GM21619 (cell line): ENCODE data around the gene DNAJC2.
"Not testable (repeated sequence)": the region's sequence is repeated elsewhere in the genome, so short reads cannot be mapped to it uniquely, and the experiment has no call there.

Experiments
- ATAC-seq: cut with Tn5 transposase; IDR thresholded peaks from one replicate; pipeline ENCODE4 v1.9.1; 2021; ENCODE audit not compliant: unreplicated experiment

The DNAJC2 gene

GRCh38 chr7:103273374-103273773 is 71.2 kb downstream of the DNAJC2 start:
- not testable (repeated sequence) for ATAC-seq

DNA sequence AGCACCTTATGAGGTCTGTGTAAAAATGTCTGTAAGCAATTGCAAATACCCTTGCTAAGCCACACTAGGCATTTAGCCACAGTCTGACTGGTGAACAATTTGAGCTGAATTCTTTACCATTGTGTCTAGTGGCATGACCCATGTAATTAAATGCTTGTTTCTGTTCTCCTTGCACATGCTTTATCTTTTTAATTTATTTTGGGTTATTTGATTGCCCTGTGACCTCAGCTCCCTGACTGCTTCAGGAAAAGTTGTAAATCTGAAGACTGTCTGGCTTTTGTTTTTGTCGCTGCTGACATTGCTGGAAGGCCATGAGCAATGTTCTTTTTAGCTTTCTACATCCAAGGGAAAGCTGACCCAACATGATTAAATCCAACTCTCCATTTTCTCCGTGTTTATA is 78.3 kb downstream of the DNAJC2 start:
- ATAC-seq, result not testable (repeated sequence)

GRCh38 chr7:103264054-103264453 is 80.5 kb downstream of the DNAJC2 start:
- ATAC-seq, result not testable (repeated sequence)
